ENCODE measurements around the gene TTC27. TPM values are rescaled to one million over a fixed set of nuclear protein-coding genes. Genes with fewer than 3 reads are reported as not detected.
"Not testable (repeated sequence)": the region's sequence is repeated elsewhere in the genome, so short reads cannot be mapped to it uniquely, and the experiment has no call there.

TTC27 gene
- total RNA-seq, 4 donors from 2014 or later = 12.6 to 25.4 (median 16.9) TPM

DNA sequence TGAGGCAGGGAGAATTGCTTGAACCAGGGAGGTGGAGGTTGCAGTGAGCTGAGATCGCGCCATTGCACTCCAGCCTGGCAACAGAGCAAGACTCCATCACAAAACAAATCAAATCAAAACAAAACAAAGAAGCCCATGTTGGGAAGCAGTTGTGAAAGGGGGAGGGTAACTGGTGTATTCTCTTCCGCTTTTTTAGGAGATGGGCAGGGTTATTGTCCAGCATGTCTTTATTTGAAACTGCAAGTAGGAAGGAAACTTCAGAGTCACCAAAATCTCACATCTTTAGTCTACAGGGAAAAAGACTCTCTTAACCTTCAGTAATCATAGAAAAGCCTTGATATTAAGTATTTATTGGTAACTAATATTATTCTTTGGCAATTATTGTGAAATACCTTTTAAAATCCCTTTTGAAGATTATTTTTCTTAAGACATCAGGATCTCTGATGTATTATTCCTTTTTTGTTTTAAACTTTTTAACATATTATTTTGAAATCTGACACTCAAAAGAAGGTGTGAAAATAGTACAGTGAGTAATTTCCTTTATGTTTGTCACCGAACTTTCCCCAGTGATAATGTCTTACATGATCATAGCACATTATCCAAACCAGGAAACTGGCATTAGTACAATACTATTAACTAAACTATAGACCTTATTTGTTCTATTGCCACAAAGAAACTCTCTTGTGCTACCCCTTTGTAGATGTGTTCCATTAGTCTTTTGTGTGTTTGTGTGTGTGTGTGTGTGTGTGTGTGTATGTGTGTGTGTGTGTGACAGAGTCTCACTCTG is 234.6 kb downstream of the TTC27 start:
- H3K4me3 ChIP-seq (replicated peaks in 1 of 3) = no peak overlapping the region
- no peak for DNase-seq
- no peaks in the 10 kb centered on the region for H3K27me3 ChIP-seq
- 87 to 88% methylated on average over 4 of the region's 4 CpGs for WGBS, 2 donors
- H3K27ac ChIP-seq = no peak overlapping the region
- peaks cover 6% of the 10 kb centered on the region in 2 donors for H3K4me1 ChIP-seq
- no peaks in the 10 kb centered on the region for H3K9me3 ChIP-seq
- no peak for TF ChIP-seq POLR2A (IDR thresholded peaks at IDR 0.05)
- intact Hi-C loops (cut with DNase I) = no loop called here
- H3K36me3 ChIP-seq = no peaks in the 10 kb centered on the region

DNA sequence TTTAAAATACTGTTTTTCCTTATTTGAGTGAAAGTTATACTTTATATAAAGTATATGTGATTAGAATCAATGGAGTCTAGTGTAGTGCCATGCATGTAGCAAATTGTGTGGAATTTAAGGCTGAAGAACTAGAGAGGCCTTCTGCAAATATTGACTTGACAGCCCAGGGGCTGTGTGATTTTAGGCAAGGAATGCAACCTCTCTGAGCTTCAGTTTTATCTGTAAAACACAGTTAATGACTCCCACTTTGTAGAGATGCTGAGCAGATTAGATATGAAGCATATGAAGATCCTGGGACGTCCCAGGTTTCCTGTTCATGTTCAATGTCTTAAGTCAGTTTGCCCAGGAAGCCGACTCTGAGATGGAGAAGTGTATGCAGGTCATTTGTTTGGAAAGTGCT is 235.5 kb downstream of the TTC27 start:
- Histone ChIP-seq H3K27me3 (no peaks in the 10 kb centered on the region), H3K4me1 (peaks cover 6% of the 10 kb centered on the region in 2 donors), H3K9me3 (no peaks in the 10 kb centered on the region), H3K4me3 (replicated peaks in 1 of 3) (no peak overlapping the region), H3K27ac (no peak overlapping the region), H3K36me3 (no peaks in the 10 kb centered on the region)
- no peak for TF ChIP-seq POLR2A (IDR thresholded peaks at IDR 0.05)
- TF ChIP-seq, protein P1, sequence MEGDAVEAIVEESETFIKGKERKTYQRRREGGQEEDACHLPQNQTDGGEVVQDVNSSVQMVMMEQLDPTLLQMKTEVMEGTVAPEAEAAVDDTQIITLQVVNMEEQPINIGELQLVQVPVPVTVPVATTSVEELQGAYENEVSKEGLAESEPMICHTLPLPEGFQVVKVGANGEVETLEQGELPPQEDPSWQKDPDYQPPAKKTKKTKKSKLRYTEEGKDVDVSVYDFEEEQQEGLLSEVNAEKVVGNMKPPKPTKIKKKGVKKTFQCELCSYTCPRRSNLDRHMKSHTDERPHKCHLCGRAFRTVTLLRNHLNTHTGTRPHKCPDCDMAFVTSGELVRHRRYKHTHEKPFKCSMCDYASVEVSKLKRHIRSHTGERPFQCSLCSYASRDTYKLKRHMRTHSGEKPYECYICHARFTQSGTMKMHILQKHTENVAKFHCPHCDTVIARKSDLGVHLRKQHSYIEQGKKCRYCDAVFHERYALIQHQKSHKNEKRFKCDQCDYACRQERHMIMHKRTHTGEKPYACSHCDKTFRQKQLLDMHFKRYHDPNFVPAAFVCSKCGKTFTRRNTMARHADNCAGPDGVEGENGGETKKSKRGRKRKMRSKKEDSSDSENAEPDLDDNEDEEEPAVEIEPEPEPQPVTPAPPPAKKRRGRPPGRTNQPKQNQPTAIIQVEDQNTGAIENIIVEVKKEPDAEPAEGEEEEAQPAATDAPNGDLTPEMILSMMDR (IDR thresholded peaks at IDR 0.05) = no peak
- WGBS, 2 donors = 85 to 91% methylated on average over 2 of the region's 2 CpGs
- no peak for DNase-seq
- intact Hi-C loops (cut with DNase I) = no loop called here

DNA sequence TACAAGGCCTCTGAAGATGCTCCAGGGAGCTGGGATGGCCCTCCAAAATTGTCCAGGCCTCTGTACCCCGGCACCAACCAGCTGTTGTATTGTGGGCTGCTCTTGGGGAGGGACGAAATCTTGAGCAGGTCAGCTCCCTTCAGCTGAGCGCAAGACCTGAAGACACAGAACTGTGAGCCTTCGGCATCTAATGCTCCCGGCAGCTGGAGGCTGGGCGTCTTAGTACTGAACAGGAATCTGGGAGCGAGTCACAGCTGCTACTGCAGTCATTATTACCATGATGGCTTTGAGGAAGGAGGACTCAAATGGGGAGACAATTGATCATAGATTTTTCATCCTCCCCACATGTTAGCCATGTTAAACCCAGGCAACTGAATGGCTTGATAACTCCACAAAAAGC is 236.0 kb downstream of the TTC27 start:
- Histone ChIP-seq H3K4me3 (replicated peaks in 1 of 3) (no peak overlapping the region), H3K27ac (no peak overlapping the region), H3K36me3 (no peaks in the 10 kb centered on the region), H3K4me1 (peaks cover 6% of the 10 kb centered on the region in 2 donors), H3K27me3 (no peaks in the 10 kb centered on the region), H3K9me3 (no peaks in the 10 kb centered on the region)
- intact Hi-C loops (cut with DNase I) = no loop called here
- DNase-seq = no peak
- WGBS, 2 donors = 88 to 94% methylated on average over 6 to 7 of the region's 7 CpGs
- no peak for TF ChIP-seq POLR2A (IDR thresholded peaks at IDR 0.05)
- TF ChIP-seq, protein P1 (IDR thresholded peaks at IDR 0.05) = no peak

DNA sequence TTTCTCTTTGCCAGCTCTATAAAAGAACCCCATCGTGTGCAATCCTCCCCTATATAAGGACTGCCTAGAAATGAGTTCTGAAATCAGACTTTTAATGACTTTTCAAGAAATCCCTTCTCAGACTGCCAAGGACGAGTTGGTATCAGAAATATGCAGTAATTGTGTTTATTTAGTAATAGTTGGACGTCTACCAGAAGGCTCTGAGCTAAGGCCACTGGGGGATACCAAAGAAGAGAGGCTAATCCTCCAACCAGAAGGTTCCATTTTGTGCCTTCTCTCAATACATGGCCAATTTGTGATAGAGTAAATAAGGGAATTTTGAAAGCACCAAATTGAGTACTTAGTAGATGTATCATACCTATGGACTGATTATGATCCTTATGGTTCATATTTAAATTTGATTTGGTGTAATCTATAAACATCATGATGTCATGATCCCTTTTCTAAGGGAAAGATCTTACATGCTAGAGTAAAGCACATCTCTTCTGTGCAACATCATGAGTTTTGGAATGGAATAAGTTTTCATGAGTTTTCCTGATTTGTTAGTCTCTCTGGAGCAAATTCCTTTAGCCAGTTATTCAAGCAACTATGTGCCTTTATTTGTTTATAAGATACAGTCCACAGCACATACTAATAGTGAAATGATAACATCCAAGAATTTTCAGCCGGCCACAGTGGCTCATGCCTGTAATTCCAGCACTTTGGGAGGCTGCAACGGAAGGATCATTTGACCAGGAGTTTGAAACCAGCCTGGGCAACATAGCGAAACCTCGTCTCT is 236.7 kb downstream of the TTC27 start:
- no peaks in the 10 kb centered on the region for H3K36me3 ChIP-seq
- intact Hi-C loops (cut with DNase I) = no loop called here
- H3K4me1 ChIP-seq = peaks cover 6% of the 10 kb centered on the region in 2 donors
- H3K27me3 ChIP-seq = no peaks in the 10 kb centered on the region
- H3K27ac ChIP-seq = peak overlapping the region in 1 of 3 donors; percentile 16
- DNase-seq = no peak
- no peak overlapping the region for H3K4me3 ChIP-seq (replicated peaks in 1 of 3)
- no peaks in the 10 kb centered on the region for H3K9me3 ChIP-seq
- 49 to 70% methylated on average over 7 of the region's 7 CpGs for WGBS, 2 donors
- TF ChIP-seq, protein P1 (IDR thresholded peaks at IDR 0.05) = no peak
- no peak for TF ChIP-seq POLR2A (IDR thresholded peaks at IDR 0.05)

DNA sequence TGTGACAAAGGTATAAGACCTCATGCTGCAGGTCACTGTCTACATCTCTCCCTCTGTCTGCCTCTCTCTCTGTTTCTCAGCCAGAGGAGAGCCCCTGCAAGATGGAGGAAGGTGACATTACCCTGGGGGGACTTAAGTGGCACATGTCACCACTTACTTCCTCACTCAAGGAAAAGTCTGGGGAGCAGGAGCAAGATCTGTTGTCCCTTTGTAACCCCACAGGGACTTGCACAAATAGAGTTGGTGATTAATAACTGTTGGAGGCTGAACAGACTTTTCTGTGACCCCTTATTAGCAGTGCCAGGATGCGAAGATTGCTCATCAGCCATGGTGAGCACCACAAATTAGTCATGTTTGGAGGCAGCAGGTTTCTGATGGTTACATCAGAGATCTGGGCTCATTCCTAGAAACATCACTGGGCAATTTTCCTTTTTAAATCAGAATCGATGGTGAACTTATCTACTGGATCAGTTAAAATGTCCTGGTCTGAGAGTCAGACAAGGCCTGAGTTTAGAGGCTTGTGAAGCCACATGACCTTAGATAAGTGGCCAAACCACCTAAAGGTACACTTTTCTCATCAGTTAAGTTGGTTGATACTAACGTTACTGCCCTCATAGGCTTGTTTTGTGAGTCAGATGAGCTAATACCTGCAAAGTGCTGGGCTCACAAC is 237.7 kb downstream of the TTC27 start:
- H3K9me3 ChIP-seq = no peaks in the 10 kb centered on the region
- no peaks in the 10 kb centered on the region for H3K27me3 ChIP-seq
- no peak for TF ChIP-seq POLR2A (IDR thresholded peaks at IDR 0.05)
- TF ChIP-seq, protein P1 (IDR thresholded peaks at IDR 0.05) = no peak
- H3K27ac ChIP-seq = no peak overlapping the region
- H3K4me1 ChIP-seq = peaks cover 6% of the 10 kb centered on the region in 2 donors
- no peaks in the 10 kb centered on the region for H3K36me3 ChIP-seq
- no peak for DNase-seq
- intact Hi-C loops (cut with DNase I) = no loop called here
- WGBS, 2 donors = 58 to 65% methylated on average over 3 of the region's 3 CpGs
- H3K4me3 ChIP-seq (replicated peaks in 1 of 3) = no peak overlapping the region

DNA sequence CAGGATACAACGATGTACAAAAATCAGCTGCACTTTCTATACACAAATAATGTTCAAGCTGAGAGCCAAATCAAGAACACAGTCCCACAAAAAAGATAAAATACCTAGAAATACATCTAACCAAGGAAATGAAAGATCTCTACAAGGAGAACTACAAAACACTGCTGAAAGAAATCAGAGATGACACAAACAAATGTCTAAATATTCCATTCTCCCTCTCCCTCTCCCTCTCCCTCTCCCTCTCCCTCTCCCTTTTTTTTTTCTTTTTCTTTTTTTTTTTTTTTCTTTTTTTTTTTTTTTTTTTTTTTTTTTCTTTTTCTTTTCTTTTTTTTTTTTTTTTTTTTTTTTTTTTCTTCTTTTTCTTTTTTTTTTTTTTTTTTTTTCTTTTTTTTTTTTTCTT is 238.6 kb downstream of the TTC27 start:
- H3K9me3 ChIP-seq; intact Hi-C loops (cut with DNase I); H3K27me3 ChIP-seq; H3K27ac ChIP-seq; DNase-seq; H3K4me1 ChIP-seq; H3K4me3 ChIP-seq (replicated peaks in 1 of 3); H3K36me3 ChIP-seq: not testable (repeated sequence)
- 84 to 88% methylated on average over 1 of the region's 1 CpG for WGBS, 2 donors
